Lower lobe of right lung (tissue), 2 donors: Measurements from ENCODE around the gene ZBED4. TPM values are rescaled to one million over a fixed set of nuclear protein-coding genes. Genes with fewer than 3 reads are reported as not detected.

ENCODE experiments used
- ATAC-seq, 2 donors: fragments of 200-7000 bp; cut with Tn5 transposase; one replicate each; pipeline ENCODE4 v1.9.1; 2020 to 2022; ENCODE audit warnings: mild to moderate bottlenecking in 2 of 2, moderate library complexity in 2 of 2
- DNase-seq: peaks from one replicate; pipeline ENCODE4 v3.0.0-alpha.2; 2020
- H3K27ac ChIP-seq: fragments of 200-600 bp; one replicate; pipeline ENCODE4 v1.8.0; 2022
- H3K27me3 ChIP-seq: fragments of 200-600 bp; one replicate; pipeline ENCODE4 v1.8.0; 2022; ENCODE audit warnings: low read depth
- H3K36me3 ChIP-seq: fragments of 200-600 bp; one replicate; pipeline ENCODE4 v1.8.0; 2022; ENCODE audit warnings: mild to moderate bottlenecking
- H3K4me1 ChIP-seq: fragments of 200-600 bp; one replicate; pipeline ENCODE4 v1.8.0; 2022
- H3K4me3 ChIP-seq: fragments of 200-600 bp; one replicate; pipeline ENCODE4 v1.8.0; 2022; ENCODE audit warnings: mild to moderate bottlenecking
- H3K9me3 ChIP-seq: fragments of 200-600 bp; one replicate; pipeline ENCODE4 v1.8.0; 2022
- intact Hi-C: fragments of 100-400 bp; cut with DNase I; formaldehyde crosslinking; loops from one replicate; pipeline ENCODE4 v1.11.0; 2022
- total RNA-seq: library from RNA; stranded (reverse); fragmentation: NEBNext Ultra II Directional; extraction: Animal tissue kit (Norgen Biotek cat#: 25700); gene quantifications from one replicate; pipeline ENCODE4 v1.2.1, GENCODE V29; 2021
- TF ChIP-seq, protein P1 (sequence below): fragments of 200-600 bp; IDR thresholded peaks from one replicate; pipeline ENCODE4 v1.8.0; 2022; ENCODE audit warnings: antibody characterized with exemption, mild to moderate bottlenecking
- donor health status: DM: no; HTN: yes; CAD: no; lungs with severe emphysema.

Gene ZBED4
- total RNA-seq, 1 donor from 2014 or later, result 12.7 TPM

DNA sequence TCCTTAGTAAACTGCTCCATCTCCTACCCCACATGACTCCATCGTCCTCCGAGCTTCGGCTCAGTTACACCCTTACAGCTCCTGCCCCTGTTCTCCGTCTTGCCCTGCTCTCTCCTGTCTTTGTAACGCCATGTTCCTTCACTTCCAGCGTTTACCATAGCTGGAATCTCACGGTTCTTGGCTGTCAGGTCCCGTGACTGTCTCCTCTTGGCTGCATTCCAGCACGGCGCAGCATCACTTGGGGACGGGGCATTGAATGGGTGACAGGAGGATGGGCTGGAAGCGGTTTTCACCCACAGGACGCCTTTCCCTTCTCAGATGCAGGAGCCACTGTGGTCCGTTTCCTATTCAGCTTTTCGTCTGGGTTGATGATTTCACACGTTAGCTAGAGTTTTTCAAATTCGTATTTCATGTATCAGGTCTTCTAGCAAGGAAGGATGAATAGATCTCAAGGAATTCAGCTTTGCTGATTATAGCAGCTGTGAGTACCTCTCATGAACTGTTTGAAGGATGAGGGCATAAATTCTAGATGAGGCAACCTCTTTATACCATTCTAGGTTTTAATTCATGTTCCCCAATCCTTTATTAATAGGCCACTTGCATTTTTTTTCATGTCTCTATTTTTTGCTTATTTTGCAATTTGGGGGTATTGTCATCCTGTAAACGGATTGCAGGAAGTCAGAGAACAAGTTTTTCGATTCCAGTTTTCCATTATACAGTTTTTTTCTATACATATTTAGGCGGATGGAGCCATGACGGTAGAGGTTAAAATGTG is 29.1 kb downstream of the ZBED4 start:
- H3K36me3 ChIP-seq, result peaks cover 46% of the 10 kb centered on the region
- no peak for DNase-seq
- no peaks in the 10 kb centered on the region for H3K9me3 ChIP-seq
- TF ChIP-seq, protein P1, sequence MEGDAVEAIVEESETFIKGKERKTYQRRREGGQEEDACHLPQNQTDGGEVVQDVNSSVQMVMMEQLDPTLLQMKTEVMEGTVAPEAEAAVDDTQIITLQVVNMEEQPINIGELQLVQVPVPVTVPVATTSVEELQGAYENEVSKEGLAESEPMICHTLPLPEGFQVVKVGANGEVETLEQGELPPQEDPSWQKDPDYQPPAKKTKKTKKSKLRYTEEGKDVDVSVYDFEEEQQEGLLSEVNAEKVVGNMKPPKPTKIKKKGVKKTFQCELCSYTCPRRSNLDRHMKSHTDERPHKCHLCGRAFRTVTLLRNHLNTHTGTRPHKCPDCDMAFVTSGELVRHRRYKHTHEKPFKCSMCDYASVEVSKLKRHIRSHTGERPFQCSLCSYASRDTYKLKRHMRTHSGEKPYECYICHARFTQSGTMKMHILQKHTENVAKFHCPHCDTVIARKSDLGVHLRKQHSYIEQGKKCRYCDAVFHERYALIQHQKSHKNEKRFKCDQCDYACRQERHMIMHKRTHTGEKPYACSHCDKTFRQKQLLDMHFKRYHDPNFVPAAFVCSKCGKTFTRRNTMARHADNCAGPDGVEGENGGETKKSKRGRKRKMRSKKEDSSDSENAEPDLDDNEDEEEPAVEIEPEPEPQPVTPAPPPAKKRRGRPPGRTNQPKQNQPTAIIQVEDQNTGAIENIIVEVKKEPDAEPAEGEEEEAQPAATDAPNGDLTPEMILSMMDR, result no peak
- no peaks in the 10 kb centered on the region for H3K27me3 ChIP-seq
- H3K4me1 ChIP-seq, result no peaks in the 10 kb centered on the region
- intact Hi-C loops, result no loop called here
- H3K4me3 ChIP-seq, result no peak overlapping the region
- no peak overlapping the region for H3K27ac ChIP-seq
- no peak for ATAC-seq

DNA sequence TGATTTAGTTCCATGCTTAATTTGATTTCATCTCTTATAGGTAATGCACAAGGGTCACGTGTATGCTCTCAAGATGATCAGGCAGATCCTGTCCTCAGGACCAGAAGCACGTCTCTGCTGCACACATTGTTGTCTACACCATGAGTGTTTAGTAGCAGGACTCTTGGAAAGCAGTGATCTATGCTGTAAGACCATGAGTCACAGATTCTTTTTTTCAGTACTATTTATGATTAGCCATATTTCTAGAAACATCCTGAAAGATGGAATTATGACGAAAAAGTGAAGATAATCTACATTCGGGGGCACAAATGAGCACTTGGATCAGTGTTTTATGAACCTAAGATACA is 29.6 kb downstream of the ZBED4 start:
- H3K36me3 ChIP-seq, result peaks cover 52% of the 10 kb centered on the region
- intact Hi-C loops, result no loop called here
- TF ChIP-seq, protein P1, result no peak

DNA sequence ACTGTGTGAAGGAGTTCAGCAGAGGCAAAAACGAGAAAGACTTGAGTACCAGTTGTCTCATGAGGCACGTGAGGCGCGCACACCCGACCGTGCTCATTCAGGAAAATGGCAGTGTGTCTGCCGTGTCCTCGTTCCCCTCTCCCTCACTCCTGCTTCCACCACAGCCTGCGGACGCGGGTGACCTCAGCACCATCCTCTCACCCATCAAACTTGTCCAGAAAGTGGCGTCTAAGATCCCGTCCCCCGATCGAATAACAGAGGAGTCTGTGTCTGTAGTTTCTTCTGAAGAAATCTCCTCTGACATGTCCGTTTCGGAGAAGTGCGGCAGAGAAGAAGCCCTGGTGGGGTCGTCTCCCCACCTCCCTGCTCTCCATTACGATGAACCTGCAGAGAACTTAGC is 30.4 kb downstream of the ZBED4 start:
- TF ChIP-seq, protein P1, result no peak
- Histone ChIP-seq H3K4me3 (no peak overlapping the region), H3K9me3 (no peaks in the 10 kb centered on the region), H3K27ac (no peak overlapping the region), H3K4me1 (no peaks in the 10 kb centered on the region), H3K27me3 (no peaks in the 10 kb centered on the region), H3K36me3 (peaks cover 58% of the 10 kb centered on the region)
- ATAC-seq, result no peak
- intact Hi-C loops, result no loop called here
- DNase-seq, result no peak

More for the DNA sequence above, 29.6 kb downstream of the ZBED4 start:
- no peaks in the 10 kb centered on the region for H3K27me3 ChIP-seq
- H3K27ac ChIP-seq, result no peak overlapping the region
- H3K4me1 ChIP-seq, result no peaks in the 10 kb centered on the region
- no peak overlapping the region for H3K4me3 ChIP-seq
- ATAC-seq (no peak), DNase-seq (no peak)
- H3K9me3 ChIP-seq, result no peaks in the 10 kb centered on the region

DNA sequence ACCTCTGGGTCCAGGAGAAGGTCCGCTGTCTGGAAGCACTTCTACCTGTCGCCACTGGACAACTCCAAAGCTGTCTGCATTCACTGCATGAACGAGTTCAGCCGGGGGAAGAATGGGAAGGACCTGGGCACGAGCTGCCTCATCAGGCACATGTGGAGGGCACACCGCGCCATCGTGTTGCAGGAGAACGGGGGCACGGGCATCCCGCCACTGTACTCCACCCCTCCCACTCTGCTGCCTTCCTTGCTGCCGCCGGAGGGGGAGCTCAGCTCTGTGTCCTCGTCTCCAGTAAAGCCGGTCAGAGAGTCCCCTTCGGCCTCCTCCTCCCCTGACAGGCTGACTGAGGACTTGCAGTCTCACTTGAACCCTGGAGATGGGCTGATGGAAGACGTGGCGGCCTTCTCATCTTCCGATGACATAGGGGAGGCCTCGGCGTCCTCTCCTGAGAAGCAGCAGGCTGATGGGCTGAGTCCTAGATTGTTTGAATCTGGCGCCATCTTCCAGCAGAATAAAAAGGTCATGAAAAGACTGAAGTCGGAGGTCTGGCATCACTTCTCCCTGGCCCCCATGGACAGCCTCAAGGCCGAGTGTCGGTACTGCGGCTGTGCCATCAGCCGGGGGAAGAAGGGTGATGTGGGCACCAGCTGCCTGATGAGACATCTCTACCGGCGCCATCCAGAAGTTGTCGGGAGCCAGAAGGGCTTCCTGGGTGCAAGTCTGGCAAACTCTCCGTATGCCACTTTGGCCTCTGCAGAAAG is 31.0 kb downstream of the ZBED4 start:
- H3K9me3 ChIP-seq, result no peaks in the 10 kb centered on the region
- peaks cover 58% of the 10 kb centered on the region for H3K36me3 ChIP-seq
- TF ChIP-seq, protein P1, result no peak
- no peaks in the 10 kb centered on the region for H3K4me1 ChIP-seq
- no peak overlapping the region for H3K4me3 ChIP-seq
- ATAC-seq (no peak), DNase-seq (no peak)
- H3K27me3 ChIP-seq, result no peaks in the 10 kb centered on the region
- no peak overlapping the region for H3K27ac ChIP-seq
- intact Hi-C loops, result no loop called here

DNA sequence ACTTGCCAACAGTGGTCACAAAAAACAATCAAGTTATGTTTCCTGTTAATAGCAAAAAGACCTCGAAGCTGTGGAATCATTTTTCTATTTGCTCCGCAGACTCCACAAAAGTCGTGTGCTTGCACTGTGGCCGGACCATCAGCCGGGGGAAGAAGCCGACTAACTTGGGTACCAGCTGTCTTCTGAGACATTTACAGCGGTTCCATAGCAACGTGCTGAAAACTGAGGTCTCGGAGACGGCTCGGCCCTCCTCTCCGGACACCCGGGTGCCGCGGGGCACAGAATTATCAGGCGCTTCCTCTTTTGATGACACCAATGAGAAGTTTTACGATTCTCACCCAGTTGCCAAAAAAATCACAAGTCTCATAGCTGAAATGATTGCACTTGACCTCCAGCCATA is 31.6 kb downstream of the ZBED4 start:
- DNase-seq, result no peak
- H3K4me3 ChIP-seq, result no peak overlapping the region
- intact Hi-C loops, result no loop called here
- H3K27ac ChIP-seq, result no peak overlapping the region
- no peaks in the 10 kb centered on the region for H3K27me3 ChIP-seq
- TF ChIP-seq, protein P1, result no peak
- H3K4me1 ChIP-seq, result no peaks in the 10 kb centered on the region
- H3K9me3 ChIP-seq, result no peaks in the 10 kb centered on the region
- no peak for ATAC-seq
- H3K36me3 ChIP-seq, result peaks cover 58% of the 10 kb centered on the region
